IPS DF 4.7 (cell line): ENCODE measurements around the gene PRKCZ.
A peak's percentile ranks its signal among the peaks of the same experiment; 100 is the strongest.

Experiments
- DNase-seq: peaks from one replicate; pipeline ENCODE4 v3.0.0-alpha.2; 2013; ENCODE audit warnings: low spot score; ENCODE audit errors: extremely low read depth

Gene PRKCZ

DNA sequence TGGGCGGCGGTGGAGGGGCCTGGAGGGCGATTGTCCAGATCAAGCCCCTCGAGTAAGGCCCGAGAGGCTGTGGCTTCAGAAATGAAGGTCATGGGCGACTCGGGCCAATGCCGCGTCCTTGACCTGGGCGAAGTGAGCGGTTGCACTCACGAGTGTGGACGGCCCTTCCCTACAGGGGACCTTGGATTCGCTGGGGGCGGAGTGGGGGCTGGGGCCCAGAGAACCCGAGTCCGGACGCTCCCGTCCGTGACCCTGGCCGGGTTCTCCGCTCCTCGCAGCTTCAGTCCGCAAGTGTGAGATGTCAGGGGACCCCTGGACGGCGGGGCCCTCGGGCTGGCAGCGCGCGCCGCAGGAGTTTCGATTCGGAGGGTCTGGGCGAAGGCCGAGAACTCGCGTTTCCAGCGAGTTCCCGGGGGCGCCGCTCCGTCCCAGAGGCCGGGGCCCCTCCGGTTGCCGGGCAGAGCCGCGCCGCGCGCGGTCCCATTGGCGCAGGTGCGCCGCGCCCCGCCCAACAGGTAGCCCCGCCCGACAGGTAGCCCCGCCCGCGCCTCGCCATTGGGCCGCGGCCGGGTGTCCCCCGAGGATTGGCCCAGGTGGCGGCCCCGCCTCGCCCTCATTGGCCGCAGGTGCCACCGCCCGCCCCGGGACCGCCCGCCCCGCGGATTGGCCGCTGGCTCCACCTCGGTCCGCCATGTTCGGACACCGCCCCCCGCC is at the start of gene PRKCZ:
TSS of gene PRKCZ (plus strand) at position 694 of the 714 bp plus-strand sequence. CDS start 220 bp downstream, outside the sequence.
- DNase-seq, result peak; percentile 25

DNA sequence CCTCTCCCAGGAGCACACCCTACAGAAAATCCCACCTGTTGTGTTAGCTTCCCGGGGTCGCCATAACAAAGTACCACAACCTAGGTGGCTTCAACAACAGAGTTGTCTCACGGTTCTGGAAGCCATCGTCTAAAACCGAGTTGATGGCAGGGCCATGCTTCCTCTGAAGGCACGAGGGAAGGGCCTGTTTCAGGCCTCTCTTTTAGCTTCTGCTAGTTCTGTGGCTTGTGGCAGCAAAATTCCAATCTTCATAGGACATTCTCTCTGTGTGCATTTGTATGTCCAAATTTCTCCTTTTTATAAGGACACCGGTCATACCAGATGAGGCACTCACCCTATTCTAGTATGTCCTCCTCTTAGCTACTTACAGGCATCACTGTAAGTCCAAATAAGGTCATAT is 49.8 kb upstream of the PRKCZ start:
- DNase-seq, result no peak

DNA sequence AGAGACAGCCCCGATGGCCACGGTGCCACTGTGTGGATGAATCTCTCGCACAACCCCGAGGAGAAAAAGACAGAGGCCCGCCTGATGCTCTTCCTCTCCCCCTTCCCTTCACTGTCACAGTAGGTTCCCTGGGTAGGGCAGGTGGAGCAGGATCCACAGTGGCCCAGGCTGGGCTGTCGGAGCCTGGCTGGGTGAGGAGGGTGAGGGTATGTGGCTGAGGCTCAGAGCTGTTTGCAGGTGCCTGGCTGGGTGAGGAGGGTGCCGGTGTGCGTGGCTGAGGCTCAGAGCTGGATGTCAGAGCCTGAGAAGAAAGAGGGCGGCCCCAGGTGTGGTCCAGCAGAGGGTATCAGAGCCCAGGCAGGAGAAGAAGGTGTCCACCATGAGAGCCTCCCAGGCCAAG is 49.4 kb upstream of the PRKCZ start:
- no peak for DNase-seq

DNA sequence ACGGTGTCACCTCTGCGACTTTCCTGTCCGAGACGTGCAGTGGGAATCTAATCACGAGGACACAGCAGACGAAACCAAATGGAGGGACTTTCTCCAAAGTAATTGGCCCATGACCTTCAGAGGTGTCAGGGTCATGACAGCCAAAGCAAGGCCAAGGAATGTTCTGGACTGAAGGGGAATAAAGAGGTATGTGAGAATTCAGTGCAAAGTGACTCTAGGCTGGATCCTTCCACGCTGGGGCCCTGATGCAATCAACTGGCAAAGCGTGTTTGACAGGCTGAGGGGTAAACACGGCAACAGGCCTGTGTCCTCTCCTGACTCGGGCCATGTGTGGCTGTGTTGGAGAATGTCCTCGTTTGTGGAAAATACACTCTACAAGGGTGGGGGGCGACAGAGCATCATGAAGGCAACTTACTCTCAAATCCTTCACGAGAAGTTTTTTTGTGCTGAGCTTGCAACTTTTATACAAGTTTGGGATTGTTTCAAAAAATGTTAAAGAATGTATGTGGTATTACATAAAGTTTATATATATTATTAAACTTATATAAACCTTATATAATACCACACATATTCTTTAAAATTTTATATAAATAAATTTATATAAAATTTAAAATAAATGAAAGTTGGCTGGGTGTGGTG is 48.3 kb upstream of the PRKCZ start:
- no peak for DNase-seq

DNA sequence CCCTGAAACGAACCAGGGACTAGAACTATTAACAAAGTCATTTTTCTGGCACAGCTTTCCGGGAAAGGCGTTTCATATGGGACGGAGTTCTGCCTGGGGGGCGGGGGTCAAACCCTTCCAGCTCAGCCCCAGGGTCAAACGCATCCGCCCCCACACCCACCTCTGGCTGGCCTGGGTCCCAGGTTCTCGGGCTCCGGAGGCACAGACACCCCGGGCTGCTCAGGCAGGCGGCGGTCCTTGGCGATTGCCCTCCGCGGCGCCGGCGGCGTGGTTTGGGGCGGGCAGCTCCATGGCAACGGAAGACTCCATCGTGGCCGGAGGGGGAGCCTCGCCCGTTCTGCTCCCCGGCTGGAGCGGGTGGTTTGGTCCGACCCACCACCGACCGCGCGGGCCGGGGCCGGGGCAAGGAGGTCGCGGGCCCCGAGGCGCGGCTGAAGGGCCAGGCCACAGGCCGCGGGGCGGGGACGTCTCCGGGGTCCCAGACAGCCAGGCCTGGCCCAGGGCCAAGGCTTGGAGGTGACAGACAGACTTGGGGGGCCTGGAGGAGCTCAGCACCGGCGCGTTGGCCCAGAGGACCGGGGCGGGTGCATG is 46.6 kb upstream of the PRKCZ start, which contains the start of gene CFAP74:
TSS of gene CFAP74 (minus strand) at position 246 of the 591 bp plus-strand sequence. CDS start 12,830 bp downstream, outside the sequence.
- no peak for DNase-seq

DNA sequence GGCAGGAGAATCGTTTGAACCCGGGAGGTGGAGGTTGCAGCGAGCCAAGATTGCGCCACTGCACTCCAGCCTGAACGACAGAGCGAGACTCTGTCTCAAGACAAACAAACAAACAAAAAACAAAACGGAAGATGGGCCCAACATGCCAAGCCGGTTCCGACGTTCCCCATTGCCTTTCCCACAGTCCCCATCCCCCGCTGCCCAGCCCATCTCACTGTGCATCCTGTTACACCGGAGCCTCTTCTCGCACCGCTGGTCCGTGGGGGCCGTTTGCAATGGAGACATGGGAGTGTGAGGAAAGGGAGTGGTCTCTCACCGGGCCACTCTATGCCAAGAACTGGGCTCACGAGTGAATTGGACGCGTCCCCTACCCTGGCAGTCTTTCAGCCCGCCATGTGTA is 45.4 kb upstream of the PRKCZ start:
- no peak for DNase-seq

DNA sequence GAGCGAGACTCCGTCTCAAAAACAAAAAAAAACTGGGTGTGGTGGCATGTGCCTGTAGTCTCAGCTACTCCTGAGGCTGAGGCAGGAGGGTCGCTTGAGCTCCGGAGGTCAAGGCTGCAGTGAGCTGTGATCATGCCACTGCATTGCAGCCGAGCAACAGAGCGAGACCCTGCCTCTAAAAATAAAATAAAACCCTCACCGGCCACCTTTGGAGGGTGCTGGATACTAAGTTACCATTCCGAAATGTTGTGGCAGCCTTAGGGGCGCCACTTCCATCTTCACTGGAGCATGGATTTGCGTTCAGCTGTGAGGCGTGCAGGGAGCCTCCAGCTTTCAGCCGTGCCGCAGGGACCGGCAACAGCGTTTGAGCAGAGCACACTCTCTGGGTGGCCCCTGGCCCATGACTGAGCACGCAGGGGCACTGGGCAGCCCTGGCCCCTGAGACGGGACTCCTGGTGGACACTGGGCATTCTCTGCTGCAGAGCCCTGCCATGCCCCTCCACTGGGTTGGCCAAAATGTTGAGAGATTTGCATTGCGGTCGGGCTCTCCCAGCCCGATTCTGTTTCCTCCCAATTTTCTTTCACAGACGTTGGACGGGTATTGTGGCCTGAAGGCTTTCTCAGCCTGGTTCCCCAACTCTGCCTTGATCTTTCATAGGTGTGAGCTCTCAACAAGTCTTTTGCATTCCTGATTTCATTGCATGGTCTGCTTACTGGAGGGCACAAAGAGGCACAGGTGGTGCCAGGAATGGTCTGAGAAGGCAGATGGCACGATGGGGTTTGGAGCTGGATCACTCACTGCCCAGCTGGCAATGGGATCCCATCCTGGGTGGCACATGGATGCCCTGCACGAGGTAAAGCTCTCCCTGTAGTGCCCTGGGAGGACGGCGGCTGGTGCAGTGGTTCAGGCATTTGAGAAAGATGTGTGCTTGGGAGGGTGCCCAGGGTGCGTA is 40.8 kb upstream of the PRKCZ start:
- DNase-seq, result no peak

DNA sequence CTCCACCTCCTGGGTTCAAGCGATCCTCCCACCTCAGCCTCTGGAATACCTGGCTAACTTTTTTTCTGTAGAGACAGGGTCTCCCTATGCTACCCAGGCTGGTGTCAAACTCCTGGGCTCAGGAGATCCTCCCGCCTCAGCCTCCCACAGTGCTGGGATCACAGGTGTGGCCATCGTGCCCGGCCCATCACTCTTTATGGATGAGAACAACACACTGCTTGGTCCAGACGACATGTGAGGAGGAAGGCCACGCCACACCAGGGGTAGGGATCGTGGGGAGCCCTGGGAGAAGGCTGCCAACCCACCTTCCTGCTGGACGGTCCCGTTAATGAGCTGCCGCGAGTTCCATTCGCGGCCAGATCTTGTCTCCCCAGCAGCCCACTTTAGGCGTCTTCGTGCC is 36.0 kb upstream of the PRKCZ start:
- DNase-seq, result no peak

DNA sequence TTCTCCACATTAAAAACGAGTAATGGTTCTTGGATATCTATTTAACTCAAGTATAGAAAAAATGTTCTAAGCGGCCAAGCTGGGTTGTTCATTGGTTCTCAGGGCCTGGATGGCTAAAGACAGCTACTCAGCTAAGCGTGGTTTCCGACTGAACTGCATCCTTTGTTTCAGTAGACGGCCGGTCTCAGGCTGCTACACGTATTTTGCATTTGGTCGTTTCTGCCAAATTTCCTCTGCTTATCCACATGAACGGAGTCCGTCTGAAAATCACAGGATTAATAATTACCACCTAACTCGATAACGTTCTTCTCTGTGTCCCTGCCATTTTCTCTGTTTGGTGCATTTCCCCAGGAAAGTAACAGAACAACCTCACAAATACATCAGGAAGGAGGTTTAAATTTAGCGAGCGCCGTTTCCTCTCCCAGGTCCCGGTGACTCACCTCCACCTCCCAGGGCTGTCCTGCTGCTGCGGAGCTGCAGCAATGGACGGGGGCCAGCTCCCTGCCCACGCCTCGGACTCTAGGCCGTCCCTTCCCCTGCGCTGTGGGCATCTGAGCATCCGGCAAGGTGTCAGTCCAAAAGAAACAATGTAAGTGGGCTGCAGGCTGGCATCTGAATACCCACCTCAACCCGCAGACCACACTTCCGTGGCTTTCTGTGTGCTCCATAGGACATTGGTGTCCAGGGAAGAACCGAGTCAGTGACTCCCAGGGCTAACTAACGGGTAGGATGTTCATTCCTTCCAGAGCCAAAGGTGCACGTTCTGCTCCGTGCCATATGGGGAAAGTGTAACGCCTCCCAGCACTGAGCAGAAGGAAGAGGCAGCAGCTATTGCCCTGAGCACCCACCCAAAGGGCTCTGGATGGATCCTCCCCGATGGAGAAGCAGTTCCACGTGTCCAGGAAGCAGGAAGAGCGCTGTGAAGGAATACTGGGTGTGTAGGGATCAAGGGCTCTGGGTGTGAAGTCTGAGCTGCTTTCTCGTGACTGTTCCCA is 35.2 kb upstream of the PRKCZ start:
- DNase-seq, result no peak

DNA sequence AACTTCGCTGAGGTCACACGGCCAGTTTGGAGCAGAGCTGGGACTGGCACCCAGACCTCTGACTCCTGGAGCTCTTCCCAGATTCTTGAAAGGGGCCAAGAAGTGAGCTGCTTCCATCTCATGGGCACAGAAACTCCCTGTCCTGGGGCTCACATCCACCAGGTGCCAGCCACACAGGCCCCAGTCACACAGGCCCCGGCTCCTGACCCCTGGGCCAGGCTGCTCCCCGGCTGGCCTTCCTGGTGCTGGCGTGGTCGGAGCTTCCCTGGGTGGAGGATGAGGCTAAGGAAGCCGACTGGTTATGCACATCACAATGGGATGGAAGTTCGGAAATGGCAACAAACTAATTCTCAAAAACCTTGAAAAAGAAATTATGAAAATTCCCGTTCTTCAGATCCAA is 34.1 kb upstream of the PRKCZ start:
- DNase-seq, result no peak

DNA sequence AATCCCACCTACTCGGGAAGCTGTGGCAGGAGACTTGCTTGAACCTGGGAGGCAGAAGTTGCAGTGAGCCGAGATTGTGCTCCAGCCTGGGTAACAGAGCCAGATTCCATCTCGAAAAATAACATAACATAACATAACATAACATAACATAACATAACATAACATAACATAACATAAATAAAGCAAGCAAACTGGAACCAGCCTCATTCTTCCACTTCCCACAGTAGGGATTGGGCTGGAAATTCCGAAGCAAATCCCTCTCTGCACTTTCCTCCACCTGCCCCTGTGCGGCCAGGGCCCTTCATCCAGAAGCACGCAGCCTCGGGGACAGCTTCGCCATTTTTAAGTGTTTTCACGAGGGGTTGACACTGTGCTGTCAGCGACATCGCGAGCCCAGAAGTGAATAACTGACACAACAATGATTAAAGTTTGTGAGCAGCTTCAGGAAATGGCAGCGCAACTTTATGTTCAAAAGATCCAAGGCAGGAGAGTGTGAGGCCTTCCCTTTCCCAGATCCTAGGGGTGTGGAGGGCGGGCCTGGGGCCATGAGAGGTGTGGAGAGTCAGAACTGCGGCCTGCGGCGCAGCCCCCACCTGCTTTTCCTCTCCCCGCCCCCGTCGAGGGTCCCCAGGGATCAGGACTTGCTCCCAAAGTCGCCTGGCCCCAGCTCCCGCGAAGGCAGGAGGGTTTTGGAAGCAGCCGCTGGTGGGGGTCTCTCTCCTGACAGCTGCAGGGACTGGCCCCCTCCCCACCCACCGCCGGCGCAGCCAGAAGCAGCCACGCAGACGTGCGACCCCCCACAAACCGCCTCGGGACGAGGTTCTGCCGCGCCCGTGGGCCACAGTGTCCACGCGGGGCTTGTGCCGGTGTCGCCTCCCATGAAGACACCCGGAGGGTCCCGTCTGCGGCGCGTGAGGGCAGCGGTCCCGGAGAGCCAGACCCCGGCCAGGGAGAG is 31.7 kb upstream of the PRKCZ start:
- no peak for DNase-seq

DNA sequence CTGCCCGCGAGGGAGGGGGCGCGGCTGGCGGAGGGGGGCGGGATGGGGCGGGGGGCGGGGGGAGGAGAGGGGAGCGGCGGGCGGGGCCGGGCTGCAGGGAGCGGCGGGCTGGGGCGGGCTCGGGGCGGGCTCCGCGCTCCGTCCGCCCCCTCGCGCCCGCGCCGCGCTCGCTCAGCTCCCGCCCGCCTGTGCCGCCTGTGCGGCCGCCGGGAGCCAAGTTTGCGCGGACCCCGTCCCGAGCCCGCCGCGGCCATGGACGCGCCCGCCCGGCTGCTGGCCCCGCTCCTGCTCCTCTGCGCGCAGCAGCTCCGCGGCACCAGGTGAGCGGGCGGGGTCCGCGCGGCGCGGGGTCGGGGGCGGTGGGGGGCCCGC is 31.1 kb upstream of the PRKCZ start, which contains the start of gene GABRD:
TSS of gene GABRD (plus strand) at position 174 of the 372 bp plus-strand sequence. CDS start at position 253, 79 bp downstream.
- no peak for DNase-seq

DNA sequence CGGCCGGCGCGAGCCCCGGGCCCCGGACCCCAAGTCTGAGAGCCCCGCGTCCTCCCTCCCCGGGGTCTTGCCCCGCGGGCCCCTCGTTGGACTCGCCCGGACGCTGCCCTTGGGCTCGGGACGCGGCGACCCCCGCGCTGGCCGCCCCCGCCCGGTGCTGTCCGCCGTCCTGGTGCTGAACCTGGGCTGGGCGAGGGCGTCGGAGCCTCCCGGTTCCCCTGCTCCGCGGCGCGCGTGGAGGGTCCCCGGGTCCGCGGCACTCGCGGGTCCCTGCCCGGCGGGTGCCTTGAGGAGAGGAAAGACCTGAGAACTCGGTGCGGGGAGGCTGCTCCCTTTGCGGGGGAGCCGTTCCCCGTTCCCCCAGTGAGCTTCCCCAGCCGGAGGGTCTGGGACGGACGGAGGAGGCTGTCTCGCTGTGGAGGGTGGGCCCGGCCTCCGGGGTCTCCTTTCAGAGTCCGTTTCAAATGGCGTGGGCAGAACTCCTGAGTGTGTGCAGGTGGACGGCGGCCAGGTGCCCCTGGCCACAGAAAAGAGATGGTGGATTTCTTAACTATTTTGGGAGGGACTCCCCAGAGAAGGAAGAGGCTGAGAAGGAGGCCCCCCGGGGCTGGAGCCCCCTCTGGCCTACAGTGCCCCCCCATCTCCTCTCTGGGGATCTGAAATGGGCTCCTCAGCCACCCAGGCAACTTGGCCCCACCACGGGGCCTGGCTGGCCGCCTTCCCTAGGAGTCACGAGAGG is 30.5 kb upstream of the PRKCZ start:
- DNase-seq, result no peak

DNA sequence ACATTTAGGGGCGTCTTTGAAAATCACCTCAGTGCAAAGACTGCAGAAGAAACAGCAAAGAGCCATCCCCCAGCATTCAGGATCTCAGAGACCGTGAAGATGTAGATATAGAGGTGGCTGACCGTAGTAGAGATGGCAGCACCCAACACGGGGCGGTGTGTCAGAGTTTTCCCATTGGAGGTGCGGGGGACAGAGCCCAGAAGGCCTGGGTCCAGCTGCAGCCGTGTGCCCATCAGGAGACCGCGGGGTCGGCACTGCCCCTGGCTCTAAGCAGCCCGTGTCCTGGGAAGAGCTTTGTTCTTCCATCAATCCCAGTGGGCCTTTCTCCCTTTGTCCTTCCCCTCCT is 29.9 kb upstream of the PRKCZ start:
- DNase-seq, result no peak

DNA sequence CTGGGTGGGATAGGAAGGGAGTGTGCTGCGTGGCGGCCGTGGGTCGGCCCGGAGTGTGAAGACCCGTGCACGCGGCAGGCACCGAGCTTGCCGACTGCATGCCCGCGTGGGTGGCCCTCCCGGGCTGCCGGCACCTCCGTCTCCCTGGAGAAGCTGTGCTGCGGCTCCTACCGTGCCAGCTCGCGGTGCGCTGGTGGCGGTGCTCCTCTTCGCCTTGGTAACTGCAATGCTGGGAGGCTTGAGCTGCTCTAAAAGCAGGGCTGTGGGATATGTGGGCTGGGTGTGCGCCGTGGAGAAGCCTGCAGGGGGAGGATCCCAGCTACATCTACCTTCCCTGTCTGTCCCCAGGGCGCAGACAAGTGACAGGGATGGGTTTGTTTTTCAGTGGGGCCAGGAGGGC is 28.7 kb upstream of the PRKCZ start:
- no peak for DNase-seq

DNA sequence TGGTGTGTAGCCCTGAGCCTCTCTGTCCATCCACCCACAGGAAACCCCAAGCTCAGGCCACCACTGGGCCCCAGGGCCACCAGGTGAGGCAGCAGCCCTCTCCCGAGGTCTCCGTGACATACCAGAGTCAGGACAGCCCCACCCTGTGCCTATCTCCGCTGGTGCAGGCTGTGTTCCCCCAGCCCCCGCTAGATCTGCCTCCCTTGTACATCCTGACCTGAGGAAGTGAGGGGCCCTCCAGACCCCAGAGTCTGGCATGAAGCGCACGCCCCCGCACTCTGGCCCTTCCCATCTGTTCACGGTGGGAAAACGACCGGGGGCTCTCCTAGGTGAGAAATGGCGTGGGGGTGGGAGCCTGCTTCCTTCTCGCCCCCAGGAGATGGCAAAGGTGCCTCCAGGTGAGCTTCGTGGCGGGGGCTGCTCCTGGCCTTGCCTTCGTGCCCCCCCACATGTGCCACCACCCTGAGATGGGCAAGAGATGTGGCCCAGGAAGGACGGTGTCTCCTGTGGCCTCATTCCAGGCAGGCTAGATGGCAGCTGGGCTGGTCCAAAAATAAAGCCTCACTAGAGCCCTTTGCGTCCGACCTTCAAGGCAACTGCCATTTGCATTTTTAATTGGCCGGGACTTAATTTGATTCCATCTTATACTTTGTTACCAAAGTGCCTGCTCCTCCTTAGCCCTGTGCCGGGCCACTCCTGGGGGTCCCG is 28.0 kb upstream of the PRKCZ start:
- DNase-seq, result no peak

DNA sequence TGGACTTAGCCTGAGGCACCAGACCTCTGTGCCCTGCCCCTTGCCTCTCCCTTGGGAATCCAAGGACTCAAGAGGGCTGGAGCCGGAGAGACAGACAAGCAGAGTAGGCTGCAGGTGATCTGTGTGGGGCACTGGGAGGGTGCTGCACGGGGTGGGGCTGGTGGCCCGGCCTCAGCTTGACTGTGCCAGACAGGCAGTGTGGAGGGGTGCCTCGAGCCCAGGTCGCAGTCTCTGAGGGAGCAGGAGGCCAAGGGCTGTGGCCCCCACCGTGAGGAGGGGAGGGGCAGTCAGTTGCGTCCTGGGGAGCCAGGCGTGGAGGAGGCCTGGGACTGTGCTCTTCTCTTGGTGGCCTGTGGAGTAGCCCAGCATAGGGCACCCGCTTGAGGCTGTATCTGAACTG is 27.0 kb upstream of the PRKCZ start:
- DNase-seq, result no peak

DNA sequence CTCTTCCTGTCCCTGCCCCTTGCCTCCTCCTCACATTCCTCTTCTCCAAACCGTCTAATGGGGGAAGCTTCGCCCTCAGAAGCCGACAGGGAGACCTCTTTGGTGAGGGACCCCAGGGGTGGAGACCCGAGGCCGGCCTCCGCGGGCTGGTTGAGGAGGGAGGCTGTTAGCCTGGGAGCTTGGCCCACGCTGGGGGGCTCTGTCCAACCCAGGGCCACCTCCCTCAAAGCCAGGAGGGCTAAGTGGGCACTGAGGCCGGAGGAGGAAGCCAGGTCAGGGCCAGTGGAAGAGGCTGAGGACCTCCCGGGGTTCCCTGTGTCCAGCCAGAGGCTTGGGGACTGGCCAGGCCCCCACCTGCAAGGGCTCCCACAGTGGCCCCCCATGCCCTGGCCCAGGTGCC is 25.8 kb upstream of the PRKCZ start:
- no peak for DNase-seq
